GM19043 (cell line): ENCODE measurements around the gene OR13C8.
"Not testable (repeated sequence)": the region's sequence is repeated elsewhere in the genome, so short reads cannot be mapped to it uniquely, and the experiment has no call there.

Experiments used
- ATAC-seq: cut with Tn5 transposase; IDR thresholded peaks from one replicate; pipeline ENCODE4 v1.9.1; 2021; ENCODE audit warnings: low read depth; ENCODE audit not compliant: unreplicated experiment

The OR13C8 gene, protein sequence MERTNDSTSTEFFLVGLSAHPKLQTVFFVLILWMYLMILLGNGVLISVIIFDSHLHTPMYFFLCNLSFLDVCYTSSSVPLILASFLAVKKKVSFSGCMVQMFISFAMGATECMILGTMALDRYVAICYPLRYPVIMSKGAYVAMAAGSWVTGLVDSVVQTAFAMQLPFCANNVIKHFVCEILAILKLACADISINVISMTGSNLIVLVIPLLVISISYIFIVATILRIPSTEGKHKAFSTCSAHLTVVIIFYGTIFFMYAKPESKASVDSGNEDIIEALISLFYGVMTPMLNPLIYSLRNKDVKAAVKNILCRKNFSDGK

DNA sequence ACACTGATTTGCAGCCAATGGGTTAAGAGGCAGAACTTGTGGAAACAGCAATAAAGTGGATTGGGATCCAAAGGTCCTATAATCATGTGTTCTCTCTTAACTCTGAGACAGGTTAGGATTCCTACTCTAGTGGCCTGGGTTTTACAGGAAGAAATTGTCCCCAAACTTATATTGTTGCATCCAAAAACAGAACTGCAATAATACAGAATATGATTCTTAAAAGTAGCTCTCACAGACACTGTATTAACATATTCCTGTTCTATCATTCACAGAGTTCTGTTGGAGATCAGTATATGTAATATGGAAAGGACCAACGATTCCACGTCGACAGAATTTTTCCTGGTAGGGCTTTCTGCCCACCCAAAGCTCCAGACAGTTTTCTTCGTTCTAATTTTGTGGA, at the start of gene OR13C8:
OR13C8 (plus strand) TSS at position 301 of the 400 bp plus-strand sequence; CDS start at position 301, 0 bp downstream.
- ATAC-seq = no peak

DNA sequence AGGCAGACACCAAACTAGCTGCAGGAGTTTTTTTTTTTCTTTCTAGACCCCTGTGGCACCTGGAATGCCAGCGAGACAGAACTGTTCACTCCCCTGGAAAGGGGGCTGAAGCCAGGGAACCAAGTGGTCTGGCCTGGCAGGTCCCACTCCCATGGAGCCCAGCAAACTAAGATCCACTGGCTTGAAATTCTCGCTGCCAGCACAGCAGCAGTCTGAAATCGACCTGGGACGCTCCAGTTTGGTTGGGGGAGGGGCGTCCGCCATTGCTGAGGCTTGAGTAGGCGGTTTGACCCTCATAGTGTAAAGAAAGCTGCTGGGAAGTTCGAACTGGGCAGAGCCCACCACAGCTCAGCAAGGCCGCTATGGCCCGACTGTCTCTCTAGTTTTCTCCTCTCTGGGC, 48.7 kb upstream of the OR13C8 start:
- ATAC-seq = not testable (repeated sequence)

DNA sequence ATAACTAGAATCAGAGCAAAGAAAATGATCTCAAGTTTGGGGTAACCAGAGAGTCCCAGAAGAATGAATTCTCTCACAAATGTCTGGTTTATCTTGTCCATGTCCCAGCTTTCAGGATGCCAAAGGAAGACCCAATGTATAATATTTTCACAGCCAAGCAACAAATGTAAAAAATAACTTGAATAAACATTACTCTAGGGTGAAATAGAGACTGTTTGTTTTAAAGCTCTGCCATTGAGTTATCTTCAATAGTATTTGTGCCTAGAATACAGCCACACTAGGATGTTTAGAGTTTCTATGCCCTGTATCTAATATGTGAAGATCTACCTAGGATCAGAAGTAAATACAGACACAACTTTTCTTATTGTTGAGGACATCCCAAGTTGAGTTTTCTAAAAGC, 41.9 kb upstream of the OR13C8 start, which contains the start of gene OR13C4:
OR13C4 (minus strand) TSS at position 101 of the 400 bp plus-strand sequence; CDS start at position 101, 0 bp downstream.
- ATAC-seq = no peak

DNA sequence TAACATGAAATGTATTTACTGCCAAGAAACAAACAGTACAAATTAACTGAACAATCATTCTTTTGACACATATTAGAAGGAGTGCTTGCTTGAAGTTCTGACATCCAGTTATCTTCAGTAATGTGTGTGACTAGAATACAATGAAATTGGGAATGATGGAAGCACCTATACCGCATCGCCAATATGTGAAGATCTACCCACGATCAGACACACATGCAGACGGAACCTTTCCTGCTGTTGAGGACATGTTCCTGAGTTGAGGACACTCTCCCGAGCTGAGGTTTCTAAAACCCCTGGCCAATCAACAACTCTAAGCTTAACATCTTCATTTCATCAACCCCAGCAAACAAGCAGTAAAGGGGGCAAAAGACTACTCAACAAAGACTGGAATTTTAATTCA, 32.2 kb upstream of the OR13C8 start, which contains the start of gene OR13C3:
OR13C3 (minus strand) TSS at position 101 of the 400 bp plus-strand sequence. CDS start 133 bp downstream, outside the sequence.
- no peak for ATAC-seq

DNA sequence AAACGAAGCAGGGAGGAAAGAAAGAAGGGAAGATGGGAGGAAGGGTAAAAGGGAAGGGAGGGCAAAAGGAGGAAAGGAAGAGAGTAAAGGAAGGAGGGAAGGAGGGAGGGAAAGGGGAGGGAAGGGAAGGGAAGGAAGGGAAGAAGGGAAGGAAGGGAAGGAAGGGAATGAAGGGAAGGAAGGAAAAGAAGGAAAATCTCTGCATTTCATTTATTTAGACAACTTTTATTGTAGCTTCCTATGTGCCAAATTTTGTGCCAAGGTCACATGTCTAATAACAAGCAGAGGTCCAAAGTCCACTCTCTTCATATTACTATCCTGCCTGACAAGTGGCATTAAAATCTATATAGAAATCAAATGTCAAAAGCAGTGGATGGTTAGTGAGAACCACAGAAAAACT, 29.7 kb upstream of the OR13C8 start:
- no peak for ATAC-seq

DNA sequence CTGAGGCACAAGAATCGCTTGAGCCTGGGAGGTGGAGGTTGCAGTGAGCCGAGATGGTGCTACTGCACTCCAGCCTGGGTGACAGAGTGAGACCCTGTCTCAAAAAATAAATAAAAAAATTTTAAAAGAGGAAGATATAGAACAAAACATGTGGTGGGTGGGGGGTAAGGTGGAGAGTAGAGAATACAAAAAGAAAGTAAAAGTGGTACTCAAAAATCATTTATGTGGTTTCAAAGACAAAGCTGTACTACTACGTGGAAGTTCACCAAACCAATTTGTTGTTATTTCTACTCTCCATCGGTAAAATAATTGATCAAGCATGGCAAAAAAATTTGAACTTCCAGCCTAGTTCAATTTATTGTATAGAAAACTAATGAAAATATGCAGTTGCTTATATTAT, 24.3 kb upstream of the OR13C8 start:
- ATAC-seq = no peak

DNA sequence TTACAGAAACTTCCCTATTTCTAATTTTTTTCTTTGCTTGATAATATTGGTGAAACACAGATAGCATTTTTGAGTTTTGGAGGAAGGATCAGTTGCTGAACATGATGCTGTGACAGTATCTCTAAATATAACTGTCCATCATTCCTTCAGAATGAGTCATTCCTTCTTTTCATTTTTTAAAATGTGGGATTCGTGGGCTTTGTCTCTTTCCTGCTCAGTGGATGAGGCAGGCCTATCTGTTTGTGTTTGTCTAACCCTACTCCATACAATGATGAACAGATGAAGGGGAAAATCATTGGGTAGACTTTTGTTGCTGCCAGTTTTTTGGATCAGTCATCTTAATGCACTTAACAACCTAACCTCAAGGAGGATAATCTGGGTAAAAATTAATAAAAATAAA, 15.7 kb upstream of the OR13C8 start:
- ATAC-seq = no peak

DNA sequence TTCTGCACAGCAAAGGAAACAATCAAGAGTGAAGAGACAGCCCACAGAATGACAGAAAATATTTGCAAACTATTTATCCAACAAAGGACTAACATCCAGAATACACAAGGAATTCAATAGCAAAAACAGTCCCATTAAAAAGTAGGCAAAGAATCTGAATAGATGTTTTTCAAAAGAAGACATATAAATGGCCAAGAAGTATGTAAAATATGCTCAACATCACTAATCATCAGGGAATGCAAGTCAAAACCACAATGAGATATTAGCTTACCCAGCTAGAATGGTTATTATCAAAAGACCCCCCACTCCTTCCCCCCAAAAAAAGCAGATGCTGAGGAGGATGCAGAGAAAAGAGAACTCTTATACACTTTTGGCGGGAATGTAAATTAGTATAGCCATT, 13.4 kb upstream of the OR13C8 start:
- ATAC-seq = no peak

DNA sequence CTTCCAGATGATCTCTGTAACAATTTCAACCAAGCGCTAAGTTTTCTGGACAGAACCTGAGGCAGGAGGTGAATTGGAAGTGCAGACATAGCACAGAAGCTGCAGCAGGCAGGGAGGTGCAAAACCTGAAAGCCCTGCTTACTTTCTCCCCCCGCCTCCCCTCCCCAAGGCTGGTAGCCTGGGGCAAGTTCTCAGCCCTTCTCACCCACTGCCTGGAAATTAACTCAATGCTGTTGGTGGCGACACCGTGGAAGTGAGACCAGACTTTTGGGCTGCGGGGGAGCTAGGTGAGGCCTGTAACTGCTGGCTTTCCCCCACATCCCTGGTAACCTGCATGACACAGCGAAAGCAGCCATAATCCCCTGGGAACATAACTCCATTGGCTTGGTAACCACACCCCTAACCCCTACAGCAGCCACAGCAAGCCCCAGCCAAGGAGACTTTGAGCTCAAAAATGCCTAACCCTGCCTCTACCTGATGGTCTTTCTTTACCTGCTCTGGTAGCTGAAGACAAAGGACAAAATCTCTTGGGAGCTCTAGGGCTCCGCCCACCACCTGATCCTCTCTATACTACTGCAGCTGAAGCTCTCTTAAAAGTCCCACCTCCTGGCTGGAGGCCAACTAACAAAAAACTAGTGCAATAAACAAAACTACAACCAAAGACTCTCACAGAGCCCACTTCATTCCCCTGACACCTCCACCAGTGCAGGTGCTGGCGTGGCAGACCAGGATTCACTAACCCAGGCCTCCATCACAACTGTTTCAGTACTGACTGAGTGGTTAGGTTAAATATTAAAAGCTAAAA, 11.9 kb upstream of the OR13C8 start:
- no peak for ATAC-seq

DNA sequence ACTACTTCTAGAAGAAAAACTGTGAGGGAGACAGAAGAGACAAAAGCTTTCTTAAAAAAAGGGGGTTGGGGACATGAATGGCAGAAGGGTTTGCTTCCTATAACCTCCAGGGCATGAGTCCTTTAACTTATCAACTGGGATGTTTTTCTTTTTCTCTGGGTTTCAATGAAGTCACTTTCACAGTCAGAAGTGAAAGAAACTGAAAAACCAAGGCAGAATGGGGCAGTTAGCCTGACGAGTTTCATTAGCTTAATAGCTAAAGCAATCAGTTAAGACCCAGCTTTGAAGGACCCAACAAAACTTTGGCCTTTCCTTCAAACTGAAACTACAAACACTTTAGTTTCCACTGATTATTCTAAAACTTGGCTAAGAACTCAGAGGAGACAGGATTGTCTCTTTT, 4.6 kb upstream of the OR13C8 start:
- ATAC-seq = no peak

DNA sequence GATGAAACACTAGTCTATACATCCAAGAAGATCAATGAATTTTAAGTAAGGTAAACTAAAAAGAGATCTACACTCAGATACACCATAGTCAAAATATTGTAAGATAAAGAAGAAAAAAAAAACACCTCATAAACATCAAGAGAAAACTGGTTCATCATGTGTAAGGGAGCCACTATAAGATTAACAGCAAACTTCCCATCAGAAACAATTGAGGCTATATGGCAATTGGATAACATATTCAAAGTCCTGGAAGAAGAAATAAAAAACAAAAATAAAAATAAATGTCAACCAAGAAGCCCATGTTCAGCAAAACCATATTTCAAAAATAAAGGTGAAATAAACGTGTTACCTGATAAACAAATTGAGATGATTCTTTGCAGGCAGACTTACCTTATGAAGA, 3.6 kb downstream of the OR13C8 start:
- no peak for ATAC-seq

DNA sequence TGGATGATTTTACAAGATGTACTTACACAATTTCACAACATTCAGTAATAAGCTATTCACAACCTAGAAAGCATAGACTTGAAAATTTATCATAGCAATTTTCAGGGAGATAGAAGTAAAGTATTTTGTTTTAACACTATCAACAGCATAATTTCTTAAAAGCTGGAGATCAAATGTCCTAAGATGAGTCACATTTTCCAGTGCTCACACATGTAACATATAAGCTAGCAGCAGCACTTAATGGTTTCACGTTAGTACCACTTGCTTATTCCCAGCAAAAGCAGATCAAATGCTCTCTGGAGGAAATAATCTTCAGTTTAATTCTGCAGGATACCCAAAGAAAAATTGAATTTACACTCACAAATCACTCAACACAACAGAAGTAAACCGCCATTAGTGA, 6.5 kb downstream of the OR13C8 start:
- ATAC-seq = no peak

DNA sequence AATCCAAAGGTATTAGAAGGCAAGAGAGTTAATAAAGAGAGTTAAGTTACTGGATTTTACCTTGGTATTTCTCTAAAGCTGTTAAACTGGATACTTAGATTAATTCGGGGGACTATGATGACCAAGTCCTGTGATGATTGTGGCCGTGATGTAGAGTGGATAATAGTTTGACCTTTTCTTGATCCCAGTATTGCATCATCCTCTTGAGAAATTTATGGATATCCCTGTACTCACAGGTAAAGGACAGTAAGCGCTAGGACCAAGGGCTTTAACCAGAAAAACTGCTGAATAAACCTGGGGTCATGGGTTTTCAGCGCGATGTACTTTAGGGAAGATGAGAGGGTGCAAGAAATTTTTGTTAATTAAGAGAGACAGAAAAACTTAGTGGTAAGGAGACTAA, 8.3 kb downstream of the OR13C8 start:
- ATAC-seq = no peak

DNA sequence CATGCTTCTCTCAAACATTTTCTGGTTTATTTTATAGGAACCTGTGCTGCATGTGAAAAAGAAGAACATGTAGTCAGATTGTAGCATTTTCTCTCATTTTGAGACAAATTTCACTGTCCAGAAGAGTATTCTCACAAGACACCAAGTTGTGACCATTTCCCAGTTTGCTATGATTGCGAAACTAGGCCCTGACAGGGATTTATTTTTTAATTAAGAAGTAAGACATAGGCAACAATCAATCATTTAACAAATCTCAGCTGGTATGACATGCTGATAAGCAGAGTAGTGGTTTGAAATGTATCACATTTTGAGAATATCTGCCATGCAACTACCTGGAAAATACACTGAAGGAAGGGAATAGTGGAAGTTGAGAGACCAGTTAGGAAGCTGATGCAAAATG, 11.6 kb downstream of the OR13C8 start:
- no peak for ATAC-seq

DNA sequence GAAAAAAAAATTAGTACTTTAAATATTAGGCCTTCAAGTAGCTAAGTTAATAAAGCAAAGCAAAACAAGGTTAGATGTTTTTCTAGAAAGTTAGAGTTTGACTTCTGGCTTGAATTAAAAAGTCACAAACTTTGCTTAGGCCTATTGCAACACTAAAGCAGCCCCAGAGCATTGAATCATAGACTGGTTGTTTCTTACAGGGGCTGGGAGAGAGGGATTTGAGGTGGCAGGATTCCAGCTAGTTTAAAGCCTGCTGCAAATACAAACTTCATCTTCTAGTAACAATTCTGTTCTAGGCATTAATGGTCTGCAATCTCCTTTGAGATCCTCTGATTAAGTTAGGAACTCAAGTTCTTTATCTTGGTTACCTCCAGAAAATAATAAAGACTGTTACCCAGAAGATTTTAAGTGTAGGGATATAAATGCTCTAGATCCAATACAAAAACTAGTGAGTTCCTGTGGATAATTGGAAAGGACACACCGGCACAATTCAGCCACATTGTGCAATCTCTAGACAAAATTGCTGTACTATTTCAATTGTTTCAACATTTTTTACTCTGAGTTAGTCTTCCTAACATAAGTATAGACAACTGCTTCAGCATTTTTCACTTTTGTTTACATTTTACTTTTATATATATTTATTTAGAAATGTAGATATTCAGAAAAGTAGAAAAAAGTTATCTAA, 17.7 kb downstream of the OR13C8 start:
- ATAC-seq = no peak

DNA sequence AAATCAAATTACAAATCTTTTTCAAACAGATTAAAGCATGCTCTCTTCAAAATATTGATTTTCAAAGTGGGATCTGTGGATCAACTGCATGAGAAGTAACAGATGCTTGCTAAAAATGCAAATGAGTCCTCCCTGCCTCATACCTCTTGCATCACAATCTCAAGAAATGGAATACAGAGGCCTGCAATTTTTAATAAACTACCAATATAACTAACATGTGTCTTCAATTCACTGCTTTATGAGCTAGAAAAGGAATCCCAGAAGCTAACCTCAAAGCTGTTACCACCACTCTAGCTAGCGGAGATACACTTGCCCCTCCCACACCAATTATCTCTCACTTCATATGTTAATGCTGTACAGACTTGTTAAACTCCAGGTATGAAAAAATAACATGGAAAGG, 20.7 kb downstream of the OR13C8 start:
- ATAC-seq = no peak

DNA sequence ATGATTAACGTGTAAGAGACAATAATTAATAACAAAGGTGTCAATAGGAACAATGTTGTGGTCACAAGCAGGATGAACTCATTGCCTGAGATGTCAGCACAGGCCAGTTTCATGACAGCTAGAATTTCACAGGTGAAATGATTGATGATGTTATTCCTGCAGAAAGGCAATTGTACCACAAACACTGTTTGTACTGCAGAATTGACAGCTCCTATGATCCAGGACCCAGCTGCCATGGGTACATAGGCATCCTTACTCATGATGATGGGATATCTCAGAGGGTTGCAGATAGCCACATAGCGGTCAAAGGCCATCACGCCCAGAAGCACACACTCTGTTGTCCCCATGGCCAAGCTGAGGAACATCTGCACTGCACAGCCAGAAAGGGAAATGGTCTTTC, 29.8 kb downstream of the OR13C8 start:
- not testable (repeated sequence) for ATAC-seq

DNA sequence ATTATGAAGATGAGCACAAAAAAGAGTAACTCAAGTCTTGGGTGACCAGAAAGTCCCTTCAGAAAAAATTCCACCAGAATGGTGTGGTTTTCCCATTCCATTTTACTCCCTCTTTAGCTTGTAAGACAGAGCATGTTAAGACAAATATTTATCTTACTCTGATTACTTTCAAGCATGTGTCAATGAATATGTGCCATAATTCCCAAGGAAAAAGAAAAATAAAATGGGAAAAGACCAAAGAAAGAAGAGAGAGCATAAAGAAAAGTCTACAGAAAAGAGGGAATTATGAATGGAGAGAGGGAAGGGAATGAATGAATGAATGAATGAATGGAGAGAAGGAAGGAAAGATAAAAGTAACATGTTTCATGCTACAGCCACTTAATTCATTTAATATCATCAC, 30.3 kb downstream of the OR13C8 start, which contains the start of gene OR13C5:
OR13C5 (minus strand) TSS at position 101 of the 400 bp plus-strand sequence; CDS start at position 101, 0 bp downstream.
- not testable (repeated sequence) for ATAC-seq

DNA sequence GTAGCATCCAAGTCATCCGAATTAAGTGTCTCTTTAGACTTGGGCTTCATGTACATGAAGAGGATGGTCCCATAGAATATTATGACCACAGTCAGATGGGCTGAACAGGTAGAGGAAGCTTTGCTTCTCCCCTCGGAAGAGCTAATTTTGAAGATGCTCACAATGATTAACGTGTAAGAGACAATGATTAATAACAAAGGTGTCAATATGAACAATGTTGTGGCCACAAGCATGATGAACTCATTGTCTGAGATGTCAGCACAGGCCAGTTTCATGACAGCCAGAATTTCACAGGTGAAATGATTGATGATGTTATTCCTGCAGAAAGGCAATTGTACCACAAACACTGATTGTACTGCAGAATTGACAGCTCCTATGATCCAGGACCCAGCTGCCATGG, 35.8 kb downstream of the OR13C8 start:
- ATAC-seq = no peak

DNA sequence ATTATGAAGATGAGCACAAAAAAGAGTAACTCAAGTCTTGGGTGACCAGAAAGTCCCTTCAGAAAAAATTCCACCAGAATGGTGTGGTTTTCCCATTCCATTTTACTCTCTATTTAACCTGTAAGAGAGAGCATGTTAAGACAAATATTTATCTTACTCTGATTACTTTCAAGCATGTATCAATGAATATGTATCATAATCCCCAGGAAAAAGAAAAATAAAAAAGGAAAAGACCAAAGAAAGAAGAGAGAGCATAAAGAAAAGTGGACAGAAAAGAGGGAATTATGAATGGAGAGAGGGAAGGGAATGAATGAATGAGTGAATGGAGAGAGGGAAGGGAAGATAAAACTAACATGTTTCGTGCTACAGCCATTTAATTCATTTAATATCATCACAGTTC, 36.6 kb downstream of the OR13C8 start, which contains the start of gene OR13C2:
OR13C2 (minus strand) TSS at position 101 of the 400 bp plus-strand sequence; CDS start at position 101, 0 bp downstream.
- not testable (repeated sequence) for ATAC-seq

DNA sequence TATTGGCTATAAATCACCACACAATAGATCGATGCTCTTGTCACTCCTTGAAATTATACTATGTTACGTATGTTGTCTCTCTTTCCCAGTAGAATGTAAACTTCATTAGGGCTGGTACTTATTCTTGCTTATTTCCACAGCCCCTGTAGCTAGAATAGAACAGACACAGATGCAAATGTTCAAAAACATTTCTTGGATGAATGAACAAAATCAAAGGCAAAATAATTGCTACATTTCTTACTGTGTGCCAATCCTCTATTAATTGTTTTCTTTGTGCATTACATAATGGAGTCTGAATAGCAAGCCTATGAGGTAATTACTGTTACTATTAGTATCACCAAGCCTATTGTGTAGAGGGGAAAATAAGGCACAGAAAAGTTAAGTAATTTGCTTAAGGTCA, 37.2 kb downstream of the OR13C8 start:
- no peak for ATAC-seq
